ENCODE results near the gene PIM3. TPM values are rescaled to one million over a fixed set of nuclear protein-coding genes. Genes with fewer than 3 reads are reported as not detected.

The PIM3 gene
- total and polyA plus RNA-seq, 2 of the 8 experiments (the other 6 are each of a cell fraction or from before 2014, with no cell fraction given): 22.6 to 30.0 TPM

GRCh38 chr22:49949914-49950292 is 10.7 kb upstream of the PIM3 start:
- DNase-seq (ENCODE audit: low read depth in 1 of 2, low spot score in 2 of 2) (no peak), FAIRE-seq (no peak)
- H3K23me2 ChIP-seq (ENCODE audit: low read depth, low read length): no peaks in the 10 kb centered on the region
- CTCF ChIA-PET (ENCODE audit: partially characterized antibody): interaction anchor here (1.5 to 1.9 kb wide), 2 partner anchors 18 to 80 kb away, joined by 4 to 5 read pairs; no protein-coding TSS in a partner anchor
- H3K18ac ChIP-seq (ENCODE audit: extremely low read depth, low read length): no peak overlapping the region
- H3K9me3 ChIP-seq (ENCODE audit: insufficient read depth in 2 of 2, low read depth in 1 of 2, low read length in 1 of 2): no peaks in the 10 kb centered on the region
- H3K27me3 ChIP-seq (replicated peaks in 1 of 4; ENCODE audit: control insufficient read depth in 3 of 4, extremely low read depth in 1 of 4, insufficient read depth in 3 of 4, low read length in 3 of 4): no peaks in the 10 kb centered on the region
- H3K79me1 ChIP-seq (ENCODE audit: low read depth, low read length): no peaks in the 10 kb centered on the region
- H3K4me3 ChIP-seq (ENCODE audit: extremely low read depth in 1 of 4, insufficient read depth in 2 of 4, low read depth in 3 of 4, low read length in 4 of 4): no peak overlapping the region
- H2AFZ ChIP-seq (ENCODE audit: low read length): no peak overlapping the region
- no peak overlapping the region; the same call in 1 of the 2 replicates for H4K8ac ChIP-seq (ENCODE audit: extremely low read depth, insufficient read depth, low read length)
- no peak overlapping the region for H3K9ac ChIP-seq (replicated peaks in 1 of 4; ENCODE audit: extremely low read depth in 1 of 4, low read depth in 3 of 4, low read length in 3 of 4)
- no peak overlapping the region for H4K5ac ChIP-seq (ENCODE audit: insufficient read length, low read depth, low read length)
- H2AK5ac ChIP-seq (ENCODE audit: low read depth, low read length): no peak overlapping the region
- peaks cover 0 to 2% of the 10 kb centered on the region in 2 experiments for H4K20me1 ChIP-seq (replicated peaks in 1 of 2; ENCODE audit: control insufficient read depth in 1 of 2, insufficient read depth in 2 of 2, low read length in 2 of 2)
- H2BK12ac ChIP-seq (ENCODE audit: low read depth, low read length): no peak overlapping the region
- H3K27ac ChIP-seq (ENCODE audit: low read depth, low read length): no peak overlapping the region
- POLR2A ChIA-PET (ENCODE audit: partially characterized antibody): interaction anchor here (0.9 to 2.3 kb wide), 2 partner anchors 9 to 14 kb away, joined by 3 to 7 read pairs; no protein-coding TSS in a partner anchor
- H2BK15ac ChIP-seq (ENCODE audit: low read length): no peak overlapping the region; the same call in 1 of the 2 replicates
- no peaks in the 10 kb centered on the region for H3K36me3 ChIP-seq (ENCODE audit: control insufficient read depth in 2 of 4, insufficient read depth in 4 of 4, low read length in 3 of 4)
- no peak overlapping the region for H3K4me2 ChIP-seq (ENCODE audit: insufficient read depth in 1 of 2, low read depth in 2 of 2, low read length in 2 of 2)
- H2BK120ac ChIP-seq (replicated peaks; ENCODE audit: low read depth, low read length): no peak overlapping the region
- H3K4ac ChIP-seq (replicated peaks; ENCODE audit: insufficient read length, low read depth, low read length): no peak overlapping the region
- H3K23ac ChIP-seq (ENCODE audit: insufficient read length): no peak overlapping the region
- no peak overlapping the region for H3K14ac ChIP-seq (ENCODE audit: insufficient read length)
- H3K79me2 ChIP-seq (ENCODE audit: control insufficient read depth in 1 of 2, insufficient read depth in 2 of 2, low read length in 2 of 2): no peaks in the 10 kb centered on the region
- H2BK20ac ChIP-seq (ENCODE audit: low read length): no peak overlapping the region
- H4K91ac ChIP-seq (replicated peaks; ENCODE audit: insufficient read length, low read length): no peak overlapping the region
- WGBS, 2 experiments (ENCODE audit: extremely low coverage in 1 of 2, insufficient coverage in 1 of 2, insufficient read length in 1 of 2, insufficient replicate concordance in 2 of 2, low coverage in 1 of 2, low lambda C conversion rate in 2 of 2, missing lambda C conversion rate in 1 of 2): 87% methylated on average over 11 of the region's 11 CpGs; no CpG with 5 or more reads in 1 of the 2 experiments
- no peak overlapping the region for H2BK5ac ChIP-seq (ENCODE audit: low read depth, low read length)
- no peak overlapping the region for H3K56ac ChIP-seq (replicated peaks; ENCODE audit: insufficient read length, low read depth, low read length)
- peaks cover 0 to 32% (median 17%) of the 10 kb centered on the region in 4 experiments; a peak in 5 of 7 replicates for H3K4me1 ChIP-seq (replicated peaks in 1 of 4; ENCODE audit: control insufficient read depth in 3 of 4, insufficient read depth in 4 of 4, low read length in 3 of 4)
- TF ChIP-seq POU5F1 (IDR thresholded peaks at IDR 0.05; ENCODE audit: low read depth, low read length): no peak
- no peak for TF ChIP-seq SIN3A (conservative IDR thresholded peaks at IDR 0.05 in 1 of 2, IDR thresholded peaks at IDR 0.05 in 1 of 2; ENCODE audit: low read depth in 1 of 2, low read length in 2 of 2)
- no peak for TF ChIP-seq TEAD4 (IDR thresholded peaks at IDR 0.05; ENCODE audit: low read depth, low read length)
- no peak for TF ChIP-seq CBX8 (IDR thresholded peaks at IDR 0.05; ENCODE audit: borderline replicate concordance, low read depth, low read length)
- no peak for TF ChIP-seq RNF2 (IDR thresholded peaks at IDR 0.05; ENCODE audit: borderline replicate concordance, low read depth, low read length, missing control alignments, poor library complexity, severe bottlenecking)
- no peak for TF ChIP-seq NANOG (IDR thresholded peaks at IDR 0.05; ENCODE audit: insufficient read depth, low read depth, low read length, poor library complexity, severe bottlenecking)
- no peak for TF ChIP-seq MAX (IDR thresholded peaks at IDR 0.05)
- no peak for TF ChIP-seq POLR2AphosphoS5 (IDR thresholded peaks at IDR 0.05; ENCODE audit: low read depth, low read length)
- TF ChIP-seq NRF1 (IDR thresholded peaks at IDR 0.05; ENCODE audit: low read depth, low read length): no peak
- no peak for TF ChIP-seq CBX5 (IDR thresholded peaks at IDR 0.05; ENCODE audit: low read depth, low read length)
- TF ChIP-seq SIRT6 (IDR thresholded peaks at IDR 0.05; ENCODE audit: low read length): no peak
- no peak for TF ChIP-seq KDM5A (IDR thresholded peaks at IDR 0.05; ENCODE audit: low read length)

All from H1 (cell line).